CD14-positive monocyte (primary cell): ENCODE data around the gene DLGAP4. TPM values are rescaled to one million over a fixed set of nuclear protein-coding genes. Genes with fewer than 3 reads are reported as not detected.

Experiments used
- DNase-seq, 3 donors: peaks; one replicate each; pipeline ENCODE4 v3.0.0-alpha.2; 2011 to 2022
- H2AFZ ChIP-seq: 2 replicates; pipeline ENCODE4 v1.6.0; 2012; ENCODE audit warnings: mild to moderate bottlenecking, low read depth, low read length, inconsistent platforms; ENCODE audit not compliant: insufficient read depth, poor library complexity, severe bottlenecking
- H3K27ac ChIP-seq, 2 donors: 1 replicate in 1 of 2; 2 replicates in 1 of 2; pipeline ENCODE4 v1.5.1; 2012 to 2013; ENCODE audit warnings: low read length in 2 of 2, control low read depth in 1 of 2, inconsistent platforms in 1 of 2, low read depth in 1 of 2, mild to moderate bottlenecking in 1 of 2
- H3K27me3 ChIP-seq, 2 donors: one replicate each; pipeline versions ENCODE4 v1.6.0 to v1.6.1; 2011 to 2013; ENCODE audit warnings: low read length in 2 of 2; ENCODE audit not compliant: control insufficient read depth in 2 of 2, insufficient read depth in 2 of 2
- H3K36me3 ChIP-seq, 2 donors: replicated peaks in 1 of 2; 1 replicate in 1 of 2; 2 replicates in 1 of 2; pipeline versions ENCODE4 v1.5.1 to v1.6.1; 2012 to 2013; ENCODE audit warnings: low read length in 2 of 2, control low read depth in 1 of 2, inconsistent platforms in 1 of 2, mild to moderate bottlenecking in 1 of 2; ENCODE audit not compliant: insufficient read depth in 2 of 2, control insufficient read depth in 1 of 2
- H3K4me1 ChIP-seq, 2 donors: 1 replicate in 1 of 2; 2 replicates in 1 of 2; pipeline versions ENCODE4 v1.5.1 to v1.6.1; 2012 to 2013; ENCODE audit warnings: low read length in 2 of 2, control low read depth in 1 of 2, inconsistent platforms in 1 of 2, mild to moderate bottlenecking in 1 of 2, moderate library complexity in 1 of 2; ENCODE audit not compliant: insufficient read depth in 2 of 2, control insufficient read depth in 1 of 2
- H3K4me2 ChIP-seq: replicated peaks from 2 replicates; pipeline ENCODE3; 2012; ENCODE audit warnings: low read length, moderate library complexity, mild to moderate bottlenecking; ENCODE audit not compliant: poor library complexity, severe bottlenecking; ENCODE audit errors: extremely low read depth
- H3K4me3 ChIP-seq, 3 experiments: fragments of 200-600 bp in 1 of 3; sonication (generic) in 1 of 3; replicated peaks in 1 of 3; 1 replicate in 2 of 3; 2 replicates in 1 of 3; pipeline ENCODE4 v1.5.1; 2011 to 2013; ENCODE audit warnings: low read length in 3 of 3, mild to moderate bottlenecking in 3 of 3, control low read depth in 2 of 3, low read depth in 2 of 3, inconsistent platforms in 1 of 3, moderate library complexity in 1 of 3
- H3K79me2 ChIP-seq: 2 replicates; pipeline ENCODE4 v1.6.0; 2012; ENCODE audit warnings: mild to moderate bottlenecking, control low read depth, inconsistent platforms, low read length, moderate library complexity; ENCODE audit not compliant: insufficient read depth
- H3K9ac ChIP-seq: 2 replicates; pipeline ENCODE4 v1.6.0; 2017; ENCODE audit warnings: low read length, mild to moderate bottlenecking; ENCODE audit not compliant: insufficient read depth, poor library complexity, severe bottlenecking
- H3K9me3 ChIP-seq, 2 donors: replicated peaks in 1 of 2; 1 replicate in 1 of 2; 2 replicates in 1 of 2; pipeline versions ENCODE4 v1.5.1 to v1.6.1; 2012 to 2013; ENCODE audit warnings: low read length in 2 of 2, control low read depth in 1 of 2; ENCODE audit not compliant: control insufficient read depth in 1 of 2, insufficient read depth in 1 of 2
- H4K20me1 ChIP-seq: 2 replicates; pipeline ENCODE4 v1.6.0; 2012; ENCODE audit warnings: mild to moderate bottlenecking, low read length, control low read depth, moderate library complexity; ENCODE audit not compliant: insufficient read depth
- H3K27ac Mint-ChIP-seq, 7 donors: one replicate each; pipeline ENCODE4 v1.8.0; 2020; ENCODE audit warnings: mild to moderate bottlenecking in 7 of 7, mixed read lengths in 7 of 7, moderate library complexity in 6 of 7, inconsistent platforms in 2 of 7
- H3K27me3 Mint-ChIP-seq, 3 donors: one replicate each; pipeline ENCODE4 v1.8.0; 2021 to 2022; ENCODE audit warnings: low read depth in 3 of 3, mild to moderate bottlenecking in 3 of 3, mixed read lengths in 3 of 3, moderate library complexity in 3 of 3, inconsistent platforms in 1 of 3
- H3K36me3 Mint-ChIP-seq, 2 donors: one replicate each; pipeline ENCODE4 v1.8.0; 2020; ENCODE audit warnings: mixed read lengths in 2 of 2, inconsistent platforms in 1 of 2, mild to moderate bottlenecking in 1 of 2
- H3K4me1 Mint-ChIP-seq: one replicate; pipeline ENCODE4 v1.8.0; 2020; ENCODE audit warnings: mild to moderate bottlenecking, mixed read lengths
- H3K4me3 Mint-ChIP-seq, 2 donors: one replicate each; pipeline ENCODE4 v1.8.0; 2020; ENCODE audit warnings: mild to moderate bottlenecking in 2 of 2, mixed read lengths in 2 of 2, moderate library complexity in 1 of 2
- H3K9me3 Mint-ChIP-seq, 7 donors: one replicate each; pipeline ENCODE4 v1.8.0; 2020 to 2022; ENCODE audit warnings: mixed read lengths in 7 of 7, mild to moderate bottlenecking in 6 of 7, moderate library complexity in 6 of 7, inconsistent platforms in 2 of 7
- WGBS: methylation state at CpG from one replicate; pipeline ENCODE4 v1.1.5; 2013; ENCODE audit warnings: missing lambda C conversion rate; ENCODE audit not compliant: insufficient coverage; 5-methylcytosine and 5-hydroxymethylcytosine counted together
- intact Hi-C, 2 donors: fragments of 100-400 bp; cut with micrococcal nuclease; formaldehyde crosslinking; loops; one replicate each; pipeline versions ENCODE4 v1.15.0 to v1.15.1; 2023
- polyA plus RNA-seq, 3 donors: library from polyadenylated mRNA; depleted of rRNA in 1 of 3; unstranded in 2 of 3; stranded (reverse) in 1 of 3; fragments of 300-500 nt in 2 of 3; fragments of >200 nt in 1 of 3; fragmentation: Illumina TruSeq in 2 of 3; gene quantifications; 1 replicate in 2 of 3; 2 replicates in 1 of 3; pipeline ENCODE4 v1.2.3, GENCODE V29; 2012 to 2021
- TF ChIP-seq, protein P1 (sequence below): fragments of 200-600 bp; IDR thresholded peaks from one replicate; pipeline ENCODE4 v1.8.0; 2022; ENCODE audit warnings: antibody characterized with exemption, mild to moderate bottlenecking

The DLGAP4 gene
- polyA plus RNA-seq, 3 donors = 9.9 to 52.7 (median 17.6) TPM

DNA sequence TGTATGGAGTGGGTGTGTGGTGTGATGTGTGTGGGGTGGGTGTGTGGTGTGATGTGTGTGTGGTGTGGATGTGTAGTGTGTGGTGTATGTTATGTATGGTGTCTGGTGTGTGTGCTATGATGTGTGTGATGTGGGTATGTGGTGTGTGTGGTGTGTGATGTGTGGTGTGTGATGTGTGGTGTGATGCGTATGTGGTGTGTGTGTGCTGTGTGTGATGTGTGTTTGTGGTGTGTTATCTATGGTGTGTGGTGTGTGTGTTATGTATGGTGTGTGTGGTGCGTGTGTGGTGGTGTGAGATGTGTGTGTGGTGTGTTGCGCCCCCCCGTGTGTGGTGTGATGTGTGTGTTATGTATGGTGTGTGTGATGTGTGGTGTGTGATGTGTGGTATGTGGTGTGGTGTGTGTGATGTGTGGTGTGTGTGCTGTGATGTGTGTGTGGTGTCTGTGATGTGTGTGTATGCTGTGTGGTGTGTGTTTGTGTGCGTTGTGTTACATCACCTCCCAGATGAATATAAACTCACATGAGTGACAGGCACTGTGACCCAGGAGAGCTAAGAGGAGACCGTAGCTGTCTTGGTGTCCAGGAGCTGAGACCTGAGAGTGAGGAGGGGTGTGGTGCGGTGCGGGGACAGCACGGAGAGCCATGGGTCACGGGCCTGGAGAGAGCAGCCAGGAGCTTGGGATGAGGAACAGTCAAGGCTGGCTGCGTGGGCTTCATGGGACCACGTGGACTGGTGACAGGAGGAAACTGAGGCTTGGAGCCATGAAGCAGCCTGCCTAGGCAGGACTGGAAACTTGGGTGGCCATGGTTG is 8.8 kb downstream of the DLGAP4 start:
- H3K27me3 Mint-ChIP-seq = peaks cover 9 to 18% (median 12%) of the 10 kb centered on the region in 3 donors
- Histone ChIP-seq H3K27ac (no peak overlapping the region), H3K9ac (no peak overlapping the region), H4K20me1 (no peaks in the 10 kb centered on the region), H2AFZ (no peak overlapping the region), H3K27me3 (no peaks in the 10 kb centered on the region), H3K9me3 (no peaks in the 10 kb centered on the region), H3K4me3 (no peak overlapping the region), H3K4me1 (no peaks in the 10 kb centered on the region), H3K36me3 (no peaks in the 10 kb centered on the region), H3K79me2 (no peaks in the 10 kb centered on the region), H3K4me2 (no peak overlapping the region)
- peak overlapping the region in 1 of 7 donors; percentile 35 for H3K27ac Mint-ChIP-seq
- TF ChIP-seq, protein P1, sequence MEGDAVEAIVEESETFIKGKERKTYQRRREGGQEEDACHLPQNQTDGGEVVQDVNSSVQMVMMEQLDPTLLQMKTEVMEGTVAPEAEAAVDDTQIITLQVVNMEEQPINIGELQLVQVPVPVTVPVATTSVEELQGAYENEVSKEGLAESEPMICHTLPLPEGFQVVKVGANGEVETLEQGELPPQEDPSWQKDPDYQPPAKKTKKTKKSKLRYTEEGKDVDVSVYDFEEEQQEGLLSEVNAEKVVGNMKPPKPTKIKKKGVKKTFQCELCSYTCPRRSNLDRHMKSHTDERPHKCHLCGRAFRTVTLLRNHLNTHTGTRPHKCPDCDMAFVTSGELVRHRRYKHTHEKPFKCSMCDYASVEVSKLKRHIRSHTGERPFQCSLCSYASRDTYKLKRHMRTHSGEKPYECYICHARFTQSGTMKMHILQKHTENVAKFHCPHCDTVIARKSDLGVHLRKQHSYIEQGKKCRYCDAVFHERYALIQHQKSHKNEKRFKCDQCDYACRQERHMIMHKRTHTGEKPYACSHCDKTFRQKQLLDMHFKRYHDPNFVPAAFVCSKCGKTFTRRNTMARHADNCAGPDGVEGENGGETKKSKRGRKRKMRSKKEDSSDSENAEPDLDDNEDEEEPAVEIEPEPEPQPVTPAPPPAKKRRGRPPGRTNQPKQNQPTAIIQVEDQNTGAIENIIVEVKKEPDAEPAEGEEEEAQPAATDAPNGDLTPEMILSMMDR = no peak
- H3K4me1 Mint-ChIP-seq = no peaks in the 10 kb centered on the region
- intact Hi-C loops = no loop called here
- WGBS = 61% methylated on average over 10 of the region's 12 CpGs
- H3K9me3 Mint-ChIP-seq = no peaks in the 10 kb centered on the region
- H3K36me3 Mint-ChIP-seq = no peaks in the 10 kb centered on the region
- DNase-seq = no peak
- H3K4me3 Mint-ChIP-seq = no peak overlapping the region

DNA sequence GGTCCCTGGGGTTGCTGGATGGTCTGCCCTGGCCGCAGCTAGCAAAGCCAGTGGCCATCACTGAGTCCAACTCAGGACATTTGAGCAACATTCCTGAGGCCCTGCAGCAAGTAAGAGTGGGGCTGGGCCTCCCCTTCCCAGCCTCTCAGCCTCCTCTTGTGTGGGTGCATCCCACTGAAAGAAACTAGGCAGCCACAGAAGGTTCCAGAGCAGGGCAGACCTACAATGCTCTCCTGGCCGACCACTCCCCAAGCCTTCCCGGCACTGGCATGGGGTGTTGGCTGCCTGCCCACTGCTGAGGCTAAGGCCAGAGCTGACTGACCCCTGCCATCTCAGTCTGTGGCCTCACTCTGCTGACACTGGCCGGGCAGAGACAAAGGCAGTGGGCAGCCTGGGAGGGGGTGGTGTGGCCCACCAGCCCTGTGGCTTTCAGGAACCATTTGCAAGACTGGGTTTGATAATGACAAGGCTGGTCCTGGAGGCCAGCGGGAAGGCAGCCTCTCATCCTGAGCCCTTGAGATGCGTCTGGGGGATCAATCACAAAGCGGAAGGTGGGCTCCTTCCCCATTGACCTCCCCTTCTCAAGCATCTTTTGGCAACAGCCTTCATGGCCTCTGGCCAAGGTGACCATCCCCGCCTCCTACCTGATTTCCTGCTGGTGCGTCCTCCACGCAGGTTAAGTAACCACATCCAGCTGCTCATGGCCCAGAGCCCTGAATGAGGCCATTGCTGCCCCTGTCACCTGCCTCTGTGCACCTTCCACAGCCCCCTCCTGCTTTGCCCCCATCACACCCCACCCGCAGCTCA is 9.6 kb downstream of the DLGAP4 start:
- Histone ChIP-seq H4K20me1 (no peaks in the 10 kb centered on the region), H3K9ac (no peak overlapping the region), H3K27me3 (no peaks in the 10 kb centered on the region), H3K4me2 (no peak overlapping the region), H3K27ac (no peak overlapping the region), H3K36me3 (no peaks in the 10 kb centered on the region), H3K79me2 (no peaks in the 10 kb centered on the region), H3K4me3 (no peak overlapping the region), H3K4me1 (no peaks in the 10 kb centered on the region), H3K9me3 (no peaks in the 10 kb centered on the region), H2AFZ (no peak overlapping the region)
- intact Hi-C loops = no loop called here
- WGBS = 73% methylated on average over 9 of the region's 11 CpGs
- Mint-ChIP-seq H3K36me3 (no peaks in the 10 kb centered on the region), H3K4me1 (no peaks in the 10 kb centered on the region), H3K27me3 (peaks cover 2 to 12% (median 5%) of the 10 kb centered on the region in 3 donors), H3K9me3 (no peaks in the 10 kb centered on the region), H3K27ac (peak overlapping the region in 2 of 7 donors; percentile 12 to 13), H3K4me3 (no peak overlapping the region)
- DNase-seq = no peak
- TF ChIP-seq, protein P1 = no peak
